Calu3 (cell line): ENCODE measurements around the gene SMIM41. TPM values are rescaled to one million over a fixed set of nuclear protein-coding genes. Genes with fewer than 3 reads are reported as not detected.
A peak's percentile ranks its signal among the peaks of the same experiment; 100 is the strongest.

Experiments used
- BruUV-seq: library from RNA; stranded (reverse); fragments of 400-500 nt; replicated peaks from 2 replicates; lab custom pipeline; 2021; lab: Mats Ljungman, UMichigan
- CTCF ChIA-PET: fragments of 300-600 bp; sonication (Branson Sonifier 250); formaldehyde crosslinking; loops from one replicate; lab custom pipeline; 2022; ENCODE audit warnings: antibody characterized with exemption; lab: Charles Lee
- DNase-seq: peaks from one replicate; pipeline ENCODE4 v3.0.0; 2022
- H3K27ac Mint-ChIP-seq: one replicate; pipeline ENCODE4 v1.8.0; 2022; ENCODE audit warnings: mixed read lengths; ENCODE audit not compliant: unreplicated experiment
- H3K27me3 Mint-ChIP-seq: one replicate; pipeline ENCODE4 v1.8.0; 2022; ENCODE audit warnings: mixed read lengths; ENCODE audit not compliant: unreplicated experiment
- H3K36me3 Mint-ChIP-seq: one replicate; pipeline ENCODE4 v1.8.0; 2022; ENCODE audit warnings: mild to moderate bottlenecking, moderate library complexity, mixed read lengths; ENCODE audit not compliant: insufficient read depth, unreplicated experiment
- H3K4me1 Mint-ChIP-seq: one replicate; pipeline ENCODE4 v1.8.0; 2022; ENCODE audit warnings: mild to moderate bottlenecking, low read depth, mixed read lengths; ENCODE audit not compliant: unreplicated experiment
- H3K4me3 Mint-ChIP-seq: one replicate; pipeline ENCODE4 v1.8.0; 2022; ENCODE audit warnings: mild to moderate bottlenecking, low read depth, moderate library complexity, mixed read lengths; ENCODE audit not compliant: unreplicated experiment
- H3K9me3 Mint-ChIP-seq: one replicate; pipeline ENCODE4 v1.8.0; 2022; ENCODE audit warnings: low read depth, mixed read lengths; ENCODE audit not compliant: unreplicated experiment
- CTCF ChIP-seq: fragments of 200-600 bp; IDR thresholded peaks from one replicate; pipeline ENCODE4 v1.8.0; 2022; ENCODE audit warnings: antibody characterized with exemption; ENCODE audit not compliant: unreplicated experiment
- intact Hi-C: fragments of 100-400 bp; cut with micrococcal nuclease; formaldehyde crosslinking; loops from one replicate; pipeline ENCODE4 v1.10.0; 2022; ENCODE audit not compliant: unreplicated experiment
- total RNA-seq: library from RNA; stranded (reverse); gene quantifications from 2 replicates; pipeline ENCODE4 v1.2.3, GENCODE V29; 2022

The SMIM41 gene
- total RNA-seq, 1 experiment from 2014 or later, result not detected

GRCh38 chr12:52057638-52058576 is 21.6 kb upstream of the SMIM41 start:
- intact Hi-C loops, result no loop called here
- no peak overlapping the region for H3K4me3 Mint-ChIP-seq
- CTCF ChIA-PET, result no interaction called here

GRCh38 chr12:52058631-52059361 is 20.7 kb upstream of the SMIM41 start:
- Mint-ChIP-seq H3K27ac (no peak overlapping the region), H3K9me3 (no peaks in the 10 kb centered on the region), H3K4me3 (no peak overlapping the region), H3K4me1 (no peaks in the 10 kb centered on the region), H3K27me3 (no peaks in the 10 kb centered on the region), H3K36me3 (peaks cover 35% of the 10 kb centered on the region)
- no peak for DNase-seq
- no peak for TF ChIP-seq CTCF
- intact Hi-C loops, result no loop called here
- CTCF ChIA-PET, result interaction anchor here (1.3 kb wide), 2 partner anchors 33 to 61 kb away, joined by 3 to 4 read pairs; no protein-coding TSS in a partner anchor
- no TSS peak for BruUV-seq

More at GRCh38 chr12:52057638-52058576, 21.6 kb upstream of the SMIM41 start:
- H3K9me3 Mint-ChIP-seq, result no peaks in the 10 kb centered on the region
- DNase-seq, result no peak
- H3K4me1 Mint-ChIP-seq, result no peaks in the 10 kb centered on the region
- peaks cover 42% of the 10 kb centered on the region for H3K36me3 Mint-ChIP-seq
- TF ChIP-seq CTCF, result no peak
- no peaks in the 10 kb centered on the region for H3K27me3 Mint-ChIP-seq
- TSS peak; percentile 2 for BruUV-seq
- no peak overlapping the region for H3K27ac Mint-ChIP-seq

GRCh38 chr12:52059582-52060497 is 19.7 kb upstream of the SMIM41 start:
- DNase-seq, result no peak
- H3K27ac Mint-ChIP-seq, result no peak overlapping the region
- H3K4me1 Mint-ChIP-seq, result no peaks in the 10 kb centered on the region
- no TSS peak for BruUV-seq
- CTCF ChIA-PET, result interaction anchor here (1.3 kb wide), 2 partner anchors 34 to 60 kb away, joined by 3 to 4 read pairs; no protein-coding TSS in a partner anchor
- intact Hi-C loops, result no loop called here
- no peak overlapping the region for H3K4me3 Mint-ChIP-seq
- peaks cover 25% of the 10 kb centered on the region for H3K36me3 Mint-ChIP-seq
- no peaks in the 10 kb centered on the region for H3K27me3 Mint-ChIP-seq
- TF ChIP-seq CTCF, result no peak
- H3K9me3 Mint-ChIP-seq, result no peaks in the 10 kb centered on the region
